CD14-positive monocyte (primary cell): ENCODE data around the gene CKMT2. TPM values are rescaled to one million over a fixed set of nuclear protein-coding genes. Genes with fewer than 3 reads are reported as not detected.

Experiments used
- DNase-seq, 3 donors: peaks; one replicate each; pipeline ENCODE4 v3.0.0-alpha.2; 2011 to 2022
- H2AFZ ChIP-seq: 2 replicates; pipeline ENCODE4 v1.6.0; 2012; ENCODE audit warnings: mild to moderate bottlenecking, low read depth, low read length, inconsistent platforms; ENCODE audit not compliant: insufficient read depth, poor library complexity, severe bottlenecking
- H3K27ac ChIP-seq, 2 donors: 1 replicate in 1 of 2; 2 replicates in 1 of 2; pipeline ENCODE4 v1.5.1; 2012 to 2013; ENCODE audit warnings: low read length in 2 of 2, control low read depth in 1 of 2, inconsistent platforms in 1 of 2, low read depth in 1 of 2, mild to moderate bottlenecking in 1 of 2
- H3K27me3 ChIP-seq, 2 donors: one replicate each; pipeline versions ENCODE4 v1.6.0 to v1.6.1; 2011 to 2013; ENCODE audit warnings: low read length in 2 of 2; ENCODE audit not compliant: control insufficient read depth in 2 of 2, insufficient read depth in 2 of 2
- H3K36me3 ChIP-seq, 2 donors: replicated peaks in 1 of 2; 1 replicate in 1 of 2; 2 replicates in 1 of 2; pipeline versions ENCODE4 v1.5.1 to v1.6.1; 2012 to 2013; ENCODE audit warnings: low read length in 2 of 2, control low read depth in 1 of 2, inconsistent platforms in 1 of 2, mild to moderate bottlenecking in 1 of 2; ENCODE audit not compliant: insufficient read depth in 2 of 2, control insufficient read depth in 1 of 2
- H3K4me1 ChIP-seq, 2 donors: 1 replicate in 1 of 2; 2 replicates in 1 of 2; pipeline versions ENCODE4 v1.5.1 to v1.6.1; 2012 to 2013; ENCODE audit warnings: low read length in 2 of 2, control low read depth in 1 of 2, inconsistent platforms in 1 of 2, mild to moderate bottlenecking in 1 of 2, moderate library complexity in 1 of 2; ENCODE audit not compliant: insufficient read depth in 2 of 2, control insufficient read depth in 1 of 2
- H3K4me2 ChIP-seq: replicated peaks from 2 replicates; pipeline ENCODE3; 2012; ENCODE audit warnings: low read length, moderate library complexity, mild to moderate bottlenecking; ENCODE audit not compliant: poor library complexity, severe bottlenecking; ENCODE audit errors: extremely low read depth
- H3K4me3 ChIP-seq, 3 experiments: fragments of 200-600 bp in 1 of 3; sonication (generic) in 1 of 3; replicated peaks in 1 of 3; 1 replicate in 2 of 3; 2 replicates in 1 of 3; pipeline ENCODE4 v1.5.1; 2011 to 2013; ENCODE audit warnings: low read length in 3 of 3, mild to moderate bottlenecking in 3 of 3, control low read depth in 2 of 3, low read depth in 2 of 3, inconsistent platforms in 1 of 3, moderate library complexity in 1 of 3
- H3K79me2 ChIP-seq: 2 replicates; pipeline ENCODE4 v1.6.0; 2012; ENCODE audit warnings: mild to moderate bottlenecking, control low read depth, inconsistent platforms, low read length, moderate library complexity; ENCODE audit not compliant: insufficient read depth
- H3K9ac ChIP-seq: 2 replicates; pipeline ENCODE4 v1.6.0; 2017; ENCODE audit warnings: low read length, mild to moderate bottlenecking; ENCODE audit not compliant: insufficient read depth, poor library complexity, severe bottlenecking
- H3K9me3 ChIP-seq, 2 donors: replicated peaks in 1 of 2; 1 replicate in 1 of 2; 2 replicates in 1 of 2; pipeline versions ENCODE4 v1.5.1 to v1.6.1; 2012 to 2013; ENCODE audit warnings: low read length in 2 of 2, control low read depth in 1 of 2; ENCODE audit not compliant: control insufficient read depth in 1 of 2, insufficient read depth in 1 of 2
- H4K20me1 ChIP-seq: 2 replicates; pipeline ENCODE4 v1.6.0; 2012; ENCODE audit warnings: mild to moderate bottlenecking, low read length, control low read depth, moderate library complexity; ENCODE audit not compliant: insufficient read depth
- H3K27ac Mint-ChIP-seq, 7 donors: one replicate each; pipeline ENCODE4 v1.8.0; 2020; ENCODE audit warnings: mild to moderate bottlenecking in 7 of 7, mixed read lengths in 7 of 7, moderate library complexity in 6 of 7, inconsistent platforms in 2 of 7
- H3K27me3 Mint-ChIP-seq, 3 donors: one replicate each; pipeline ENCODE4 v1.8.0; 2021 to 2022; ENCODE audit warnings: low read depth in 3 of 3, mild to moderate bottlenecking in 3 of 3, mixed read lengths in 3 of 3, moderate library complexity in 3 of 3, inconsistent platforms in 1 of 3
- H3K36me3 Mint-ChIP-seq, 2 donors: one replicate each; pipeline ENCODE4 v1.8.0; 2020; ENCODE audit warnings: mixed read lengths in 2 of 2, inconsistent platforms in 1 of 2, mild to moderate bottlenecking in 1 of 2
- H3K4me1 Mint-ChIP-seq: one replicate; pipeline ENCODE4 v1.8.0; 2020; ENCODE audit warnings: mild to moderate bottlenecking, mixed read lengths
- H3K4me3 Mint-ChIP-seq, 2 donors: one replicate each; pipeline ENCODE4 v1.8.0; 2020; ENCODE audit warnings: mild to moderate bottlenecking in 2 of 2, mixed read lengths in 2 of 2, moderate library complexity in 1 of 2
- H3K9me3 Mint-ChIP-seq, 7 donors: one replicate each; pipeline ENCODE4 v1.8.0; 2020 to 2022; ENCODE audit warnings: mixed read lengths in 7 of 7, mild to moderate bottlenecking in 6 of 7, moderate library complexity in 6 of 7, inconsistent platforms in 2 of 7
- WGBS: methylation state at CpG from one replicate; pipeline ENCODE4 v1.1.5; 2013; ENCODE audit warnings: missing lambda C conversion rate; ENCODE audit not compliant: insufficient coverage; 5-methylcytosine and 5-hydroxymethylcytosine counted together
- intact Hi-C, 2 donors: fragments of 100-400 bp; cut with micrococcal nuclease; formaldehyde crosslinking; loops; one replicate each; pipeline versions ENCODE4 v1.15.0 to v1.15.1; 2023
- polyA plus RNA-seq, 3 donors: library from polyadenylated mRNA; depleted of rRNA in 1 of 3; unstranded in 2 of 3; stranded (reverse) in 1 of 3; fragments of 300-500 nt in 2 of 3; fragments of >200 nt in 1 of 3; fragmentation: Illumina TruSeq in 2 of 3; gene quantifications; 1 replicate in 2 of 3; 2 replicates in 1 of 3; pipeline ENCODE4 v1.2.3, GENCODE V29; 2012 to 2021
- TF ChIP-seq, protein P1 (sequence below): fragments of 200-600 bp; IDR thresholded peaks from one replicate; pipeline ENCODE4 v1.8.0; 2022; ENCODE audit warnings: antibody characterized with exemption, mild to moderate bottlenecking

CKMT2 gene
- polyA plus RNA-seq, 3 donors = not detected

DNA sequence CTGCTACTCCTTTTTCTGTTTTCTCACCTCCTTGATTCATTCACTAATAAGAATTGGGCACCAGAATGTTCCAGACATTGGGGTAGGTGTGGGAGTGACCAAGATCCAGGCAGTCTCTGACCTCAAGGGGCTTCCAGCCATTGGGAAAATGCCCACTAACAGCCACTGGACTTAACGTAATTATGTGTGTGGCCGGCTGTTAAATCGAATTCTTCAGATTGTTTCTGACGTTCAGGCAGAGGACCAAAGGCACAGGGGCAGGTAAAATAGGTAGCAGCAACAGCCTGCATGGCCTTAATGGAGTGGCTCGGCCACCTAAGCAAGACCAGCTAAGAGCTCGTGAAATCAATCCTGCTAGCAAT lies 48.4 kb upstream of the CKMT2 start:
- H3K4me1 ChIP-seq = no peaks in the 10 kb centered on the region
- Mint-ChIP-seq H3K36me3 (no peaks in the 10 kb centered on the region), H3K9me3 (no peaks in the 10 kb centered on the region), H3K27ac (no peak overlapping the region), H3K27me3 (peaks cover 2 to 4% (median 4%) of the 10 kb centered on the region in 3 donors), H3K4me1 (peaks cover 3% of the 10 kb centered on the region), H3K4me3 (no peak overlapping the region)
- no peaks in the 10 kb centered on the region for H4K20me1 ChIP-seq
- no peak for DNase-seq
- H3K27me3 ChIP-seq = no peaks in the 10 kb centered on the region
- H3K79me2 ChIP-seq = no peaks in the 10 kb centered on the region
- H3K36me3 ChIP-seq = no peaks in the 10 kb centered on the region
- no peak overlapping the region for H2AFZ ChIP-seq
- H3K9me3 ChIP-seq = no peaks in the 10 kb centered on the region
- no peak overlapping the region for H3K9ac ChIP-seq
- no peak overlapping the region for H3K27ac ChIP-seq
- no peak overlapping the region for H3K4me2 ChIP-seq
- TF ChIP-seq, protein P1, sequence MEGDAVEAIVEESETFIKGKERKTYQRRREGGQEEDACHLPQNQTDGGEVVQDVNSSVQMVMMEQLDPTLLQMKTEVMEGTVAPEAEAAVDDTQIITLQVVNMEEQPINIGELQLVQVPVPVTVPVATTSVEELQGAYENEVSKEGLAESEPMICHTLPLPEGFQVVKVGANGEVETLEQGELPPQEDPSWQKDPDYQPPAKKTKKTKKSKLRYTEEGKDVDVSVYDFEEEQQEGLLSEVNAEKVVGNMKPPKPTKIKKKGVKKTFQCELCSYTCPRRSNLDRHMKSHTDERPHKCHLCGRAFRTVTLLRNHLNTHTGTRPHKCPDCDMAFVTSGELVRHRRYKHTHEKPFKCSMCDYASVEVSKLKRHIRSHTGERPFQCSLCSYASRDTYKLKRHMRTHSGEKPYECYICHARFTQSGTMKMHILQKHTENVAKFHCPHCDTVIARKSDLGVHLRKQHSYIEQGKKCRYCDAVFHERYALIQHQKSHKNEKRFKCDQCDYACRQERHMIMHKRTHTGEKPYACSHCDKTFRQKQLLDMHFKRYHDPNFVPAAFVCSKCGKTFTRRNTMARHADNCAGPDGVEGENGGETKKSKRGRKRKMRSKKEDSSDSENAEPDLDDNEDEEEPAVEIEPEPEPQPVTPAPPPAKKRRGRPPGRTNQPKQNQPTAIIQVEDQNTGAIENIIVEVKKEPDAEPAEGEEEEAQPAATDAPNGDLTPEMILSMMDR = no peak
- H3K4me3 ChIP-seq = no peak overlapping the region
- 100% methylated on average over 5 of the region's 6 CpGs for WGBS
- intact Hi-C loops = no loop called here

DNA sequence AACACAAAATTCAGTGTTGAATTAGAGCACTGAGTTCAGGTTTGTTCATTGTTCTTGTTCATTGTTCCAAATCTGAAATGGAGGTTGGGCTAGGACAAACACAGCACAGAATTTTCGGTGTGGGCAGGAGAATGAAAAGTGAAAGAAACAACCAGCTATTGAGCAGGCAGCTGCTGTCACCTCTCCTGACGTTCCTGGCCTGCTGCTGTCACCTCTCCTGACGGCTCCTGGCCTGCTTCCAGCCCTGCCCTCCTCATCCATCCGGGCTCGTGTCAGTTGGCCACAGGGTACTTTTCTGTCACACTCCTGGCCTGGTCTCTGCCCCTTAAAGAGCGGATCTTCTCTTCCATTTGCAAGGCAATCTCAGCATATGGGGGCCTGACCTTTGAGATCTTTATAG lies 45.2 kb upstream of the CKMT2 start:
- Mint-ChIP-seq H3K4me3 (no peak overlapping the region), H3K27me3 (peaks cover 4 to 8% (median 7%) of the 10 kb centered on the region in 3 donors), H3K27ac (no peak overlapping the region), H3K4me1 (no peaks in the 10 kb centered on the region), H3K9me3 (no peaks in the 10 kb centered on the region), H3K36me3 (no peaks in the 10 kb centered on the region)
- no peak for DNase-seq
- no peaks in the 10 kb centered on the region for H3K27me3 ChIP-seq
- no peaks in the 10 kb centered on the region for H3K36me3 ChIP-seq
- WGBS = 18% methylated on average over 5 of the region's 6 CpGs
- H4K20me1 ChIP-seq = no peaks in the 10 kb centered on the region
- H3K79me2 ChIP-seq = no peaks in the 10 kb centered on the region
- H3K4me3 ChIP-seq = no peak overlapping the region
- H3K4me1 ChIP-seq = no peaks in the 10 kb centered on the region
- TF ChIP-seq, protein P1 = no peak
- no peaks in the 10 kb centered on the region for H3K9me3 ChIP-seq
- H3K4me2 ChIP-seq = no peak overlapping the region
- no peak overlapping the region for H3K27ac ChIP-seq
- H3K9ac ChIP-seq = no peak overlapping the region
- intact Hi-C loops = no loop called here
- H2AFZ ChIP-seq = no peak overlapping the region
